Activated CD4-positive, alpha-beta T cell treated with anti-CD3 and anti-CD28 coated beads, Interleukin-2, amount 50 U/mL, for 4 hours (primary cell): ENCODE data around the gene BANF2.

Experiments
- DNase-seq, 2 experiments: peaks; one replicate each; pipeline ENCODE4 v3.0.0-alpha.2; 2020

Gene BANF2

DNA sequence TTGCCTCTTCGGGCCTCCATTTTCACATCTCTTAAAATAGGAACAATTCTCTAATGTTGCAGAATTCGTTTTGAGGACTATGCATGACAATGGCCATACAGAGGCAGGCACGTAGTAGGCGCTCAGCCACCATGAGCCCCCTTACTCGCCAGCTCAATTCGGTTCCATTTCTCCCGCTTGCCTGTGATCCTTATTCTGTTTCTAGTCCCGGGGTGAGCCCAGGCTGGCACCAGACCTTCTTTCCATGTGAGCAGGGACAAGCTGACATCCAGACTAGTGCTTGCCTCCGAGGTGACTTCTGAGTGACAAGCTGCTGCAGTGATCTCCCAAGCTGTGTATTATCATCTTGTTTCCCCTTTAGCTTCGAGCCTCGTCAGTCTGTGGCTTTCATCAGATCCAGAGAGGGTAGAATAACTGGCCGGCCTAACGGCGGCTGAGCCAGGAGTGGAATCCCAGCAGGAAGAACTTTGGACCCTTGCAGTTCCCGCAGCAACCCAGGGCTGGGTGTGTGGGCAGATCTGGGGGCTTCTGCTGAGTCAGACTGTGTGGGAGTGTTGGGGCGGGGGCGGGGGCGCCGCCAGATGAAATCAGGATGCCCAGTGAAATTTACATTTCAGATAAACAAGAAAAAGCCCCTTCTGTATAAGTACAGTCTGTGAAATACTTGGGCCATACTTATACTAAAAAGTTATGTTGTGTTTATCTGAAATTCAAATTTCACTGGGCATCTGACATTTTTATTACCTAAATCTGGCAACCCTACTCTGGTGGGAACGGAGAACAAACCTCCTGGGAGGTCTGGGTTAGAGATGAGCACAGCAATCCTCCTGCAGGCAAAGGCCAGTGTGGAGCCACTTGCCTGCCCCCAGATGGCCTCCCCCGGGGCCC is 10.9 kb downstream of the BANF2 start:
- no peak for DNase-seq

DNA sequence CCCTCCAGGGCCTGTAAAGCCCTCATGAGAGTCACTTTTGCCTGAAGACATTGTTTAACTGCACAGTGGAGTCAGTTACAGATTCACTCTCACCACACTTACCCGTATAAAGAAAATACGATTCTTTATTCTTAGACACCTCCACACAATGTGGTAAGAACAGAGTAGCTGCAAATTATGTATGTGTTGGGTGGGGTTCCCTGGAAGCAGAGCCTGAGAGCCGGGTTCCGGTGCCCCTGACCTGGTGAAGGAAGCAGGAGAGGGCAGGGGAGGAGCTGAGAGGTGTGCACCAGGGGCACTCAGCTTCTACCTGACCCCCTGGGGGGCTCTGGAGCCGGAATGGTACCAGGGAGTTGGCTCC is 11.5 kb downstream of the BANF2 start:
- no peak for DNase-seq

DNA sequence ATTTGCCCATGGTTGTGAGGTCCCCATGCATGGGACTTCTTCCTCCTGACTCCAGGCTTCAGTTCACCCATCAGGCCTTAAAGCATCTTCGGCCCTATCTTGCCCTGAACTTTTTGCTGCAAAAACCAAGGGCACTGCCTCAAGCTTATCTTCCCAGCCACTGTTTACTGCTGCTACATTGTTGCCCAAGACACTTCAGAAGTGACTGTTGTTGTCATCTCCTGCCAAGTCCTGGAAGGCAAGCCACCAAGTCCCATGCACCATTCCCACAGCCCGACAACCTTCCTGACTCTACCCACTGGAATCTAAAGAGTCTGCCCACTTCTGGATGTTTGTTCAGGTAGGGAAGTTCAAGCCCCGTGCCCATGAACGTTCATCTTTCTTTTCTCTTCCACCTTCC is 12.4 kb downstream of the BANF2 start:
- no peak for DNase-seq

DNA sequence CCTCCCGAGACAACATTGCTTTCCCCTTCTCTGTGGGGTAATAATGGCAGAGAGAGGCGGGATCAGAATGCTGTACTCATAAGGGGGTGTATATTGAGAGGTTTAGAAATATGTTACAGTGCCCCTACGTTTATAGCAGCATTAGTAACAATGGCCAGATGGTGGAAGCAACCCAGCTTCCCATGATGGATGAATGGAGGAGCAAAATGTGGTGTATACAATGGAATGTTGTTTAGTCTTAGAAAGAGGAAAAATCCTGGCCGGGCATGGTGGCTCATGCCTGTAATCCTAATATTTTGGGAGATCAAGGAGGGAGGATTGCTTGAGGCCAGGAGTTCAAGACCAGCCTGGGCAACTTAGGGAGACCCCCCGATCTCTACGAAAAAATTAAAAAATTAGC is 12.9 kb downstream of the BANF2 start:
- DNase-seq = no peak

DNA sequence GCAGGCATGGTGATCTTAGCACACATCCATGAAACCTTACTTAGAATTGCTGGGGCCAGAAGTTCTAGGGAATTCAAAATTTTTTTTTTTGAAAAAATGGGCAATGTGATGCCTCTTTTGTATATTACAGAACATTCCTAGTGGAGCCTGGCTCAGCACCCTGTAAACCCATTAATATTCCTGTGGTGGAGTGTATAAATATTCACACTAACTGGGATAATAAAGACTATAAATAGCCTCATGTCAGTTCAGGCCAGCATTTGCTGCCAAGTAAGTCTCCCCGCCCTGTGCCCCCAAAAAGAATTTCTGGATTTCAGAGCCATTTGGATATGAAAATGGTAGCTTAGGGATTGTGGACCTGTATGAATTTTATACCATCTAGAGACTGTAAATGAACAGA is 14.8 kb downstream of the BANF2 start:
- DNase-seq = no peak

DNA sequence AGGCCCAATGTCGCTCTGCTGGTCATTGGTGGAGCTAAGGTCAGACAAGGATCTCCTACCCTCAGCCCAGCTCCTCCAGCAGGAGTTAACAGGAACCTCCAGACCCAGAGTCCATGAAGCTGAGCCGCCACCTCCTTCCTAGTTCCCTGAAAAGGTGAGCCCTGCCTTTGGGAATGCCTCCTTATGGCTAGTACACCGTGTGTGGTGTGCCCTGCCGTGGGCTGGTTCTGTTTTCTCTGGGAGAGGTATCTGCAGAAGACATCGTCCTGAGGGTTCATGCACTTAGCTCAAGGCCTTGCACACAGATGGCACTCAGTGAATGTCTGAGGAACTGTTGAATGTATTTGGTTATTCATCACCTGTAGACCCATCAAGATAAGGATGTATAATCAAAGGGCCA is 15.3 kb downstream of the BANF2 start:
- no peak for DNase-seq

DNA sequence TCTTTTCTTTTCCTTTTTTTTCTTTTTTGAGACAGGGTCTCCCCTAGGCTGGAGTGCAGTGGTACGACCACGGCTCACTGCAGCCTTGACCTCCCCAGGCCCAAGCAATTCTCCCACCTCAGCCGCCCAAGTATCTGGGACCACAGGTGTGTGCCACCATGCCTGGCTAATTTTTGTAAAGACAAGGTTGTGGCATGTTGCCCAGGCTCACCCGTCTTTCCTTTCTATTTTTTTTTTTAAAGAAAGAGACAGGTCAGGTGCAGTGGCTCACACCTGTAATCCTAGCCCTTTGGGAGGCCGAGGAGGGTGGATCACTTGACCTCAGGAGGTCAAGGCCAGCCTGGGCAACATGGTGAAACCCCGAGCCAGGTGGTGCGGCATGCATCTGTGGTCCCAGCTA is 16.6 kb downstream of the BANF2 start:
- DNase-seq = no peak

DNA sequence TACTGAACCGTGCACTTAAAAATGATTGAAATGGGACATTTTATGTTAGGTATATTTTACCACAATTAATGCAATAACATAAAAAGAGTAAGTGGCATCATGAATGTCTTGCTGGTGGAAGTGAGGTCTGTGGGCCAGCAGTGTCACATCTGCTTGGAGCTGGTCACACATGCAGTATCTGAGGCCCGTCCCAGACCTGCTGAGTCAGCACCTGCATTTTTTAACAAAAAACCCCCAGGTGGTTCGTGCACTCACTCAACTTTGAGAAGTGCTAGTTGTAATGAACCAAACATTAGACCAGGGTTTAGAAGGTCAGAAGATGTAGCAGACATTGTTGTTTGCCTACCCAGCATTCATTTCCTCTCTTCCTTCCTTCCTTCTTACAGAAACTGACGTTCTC is 21.0 kb downstream of the BANF2 start:
- DNase-seq = no peak

DNA sequence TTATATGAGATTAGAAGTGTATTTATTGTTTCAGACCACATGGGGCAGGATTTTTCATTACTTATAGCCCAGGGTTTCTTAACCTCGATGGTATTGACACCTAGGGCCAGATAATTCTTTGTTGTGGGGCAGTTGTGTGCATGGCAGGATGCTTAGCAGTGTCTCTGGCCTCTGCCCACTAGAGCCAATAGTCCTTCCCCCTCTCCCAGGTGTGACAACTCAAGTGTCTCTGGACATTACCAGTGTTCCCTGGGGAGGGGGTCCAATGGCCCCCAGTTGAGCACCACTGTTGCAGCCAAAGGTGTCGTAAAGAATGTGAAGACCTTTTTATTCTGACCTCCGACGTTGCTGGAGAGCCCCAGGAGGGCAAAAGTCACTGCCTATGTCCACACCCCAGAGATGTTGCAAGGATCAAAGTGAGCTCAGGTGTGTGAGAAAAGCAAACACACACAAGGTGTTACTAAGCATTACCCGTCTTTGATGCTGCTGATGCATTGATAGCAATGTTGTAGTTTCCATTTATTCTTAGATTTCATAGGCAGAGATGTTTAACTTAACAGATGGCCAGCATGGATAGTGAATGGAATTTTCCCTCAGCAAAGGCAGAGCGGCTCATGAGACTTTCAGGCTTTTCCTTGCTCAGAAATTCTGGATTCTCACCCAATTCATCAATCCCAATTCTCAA is 22.2 kb downstream of the BANF2 start:
- no peak for DNase-seq

DNA sequence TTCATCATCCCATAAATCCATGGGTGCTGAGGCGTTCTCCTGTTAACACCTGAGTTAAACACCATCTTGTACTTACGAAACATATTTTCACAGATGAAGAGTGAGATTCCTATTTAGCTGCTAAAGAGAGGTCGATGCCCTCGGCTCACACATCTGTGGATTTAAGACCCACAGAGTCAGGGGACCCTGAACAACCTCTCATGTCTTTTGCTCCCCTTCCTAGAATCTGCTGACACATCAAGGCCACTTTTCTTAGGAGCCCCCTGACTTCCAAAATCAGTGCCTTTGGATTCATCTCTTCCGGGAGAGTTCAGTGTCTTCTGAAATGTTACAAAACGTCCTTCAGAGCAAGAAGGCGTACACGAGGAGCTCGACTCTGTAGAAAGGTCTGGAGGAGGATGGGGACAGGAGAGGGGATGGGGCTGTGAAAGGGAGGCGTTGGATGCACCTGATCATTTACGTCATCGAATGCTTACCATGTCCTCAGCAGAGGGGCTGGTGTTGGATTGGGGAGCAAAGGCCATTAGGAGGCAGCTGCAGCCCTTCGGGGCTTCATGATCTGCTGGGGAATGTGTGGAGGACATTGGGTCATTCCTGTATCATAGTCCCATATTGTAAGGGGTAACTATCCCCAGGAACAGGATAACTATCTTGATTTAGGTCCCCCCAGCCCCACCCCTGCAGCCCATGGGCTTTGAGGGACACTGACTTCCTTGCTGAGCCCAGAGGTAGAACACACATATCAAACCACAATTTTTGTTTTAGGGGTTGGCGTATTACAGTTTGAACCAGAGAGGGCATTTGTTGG is 22.9 kb downstream of the BANF2 start:
- no peak for DNase-seq

DNA sequence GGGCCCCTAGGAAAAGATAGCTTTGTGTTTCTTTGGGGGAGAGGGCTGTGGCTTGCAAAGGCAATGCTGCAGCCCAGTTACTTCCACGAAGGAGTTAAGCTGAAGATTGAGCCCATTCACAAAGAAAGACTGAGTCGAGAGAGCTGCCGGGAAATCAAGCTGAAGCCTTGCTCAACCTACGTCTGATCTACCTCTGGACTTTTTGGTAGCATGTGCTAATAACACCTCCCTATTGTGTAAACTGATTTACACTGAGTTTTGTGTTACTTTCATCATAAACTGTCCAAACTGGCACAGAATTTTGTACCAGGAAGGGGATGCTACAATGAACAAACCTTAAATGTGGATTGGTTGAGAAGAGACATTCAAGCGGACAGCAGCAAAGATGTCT is 23.5 kb downstream of the BANF2 start:
- DNase-seq = no peak

DNA sequence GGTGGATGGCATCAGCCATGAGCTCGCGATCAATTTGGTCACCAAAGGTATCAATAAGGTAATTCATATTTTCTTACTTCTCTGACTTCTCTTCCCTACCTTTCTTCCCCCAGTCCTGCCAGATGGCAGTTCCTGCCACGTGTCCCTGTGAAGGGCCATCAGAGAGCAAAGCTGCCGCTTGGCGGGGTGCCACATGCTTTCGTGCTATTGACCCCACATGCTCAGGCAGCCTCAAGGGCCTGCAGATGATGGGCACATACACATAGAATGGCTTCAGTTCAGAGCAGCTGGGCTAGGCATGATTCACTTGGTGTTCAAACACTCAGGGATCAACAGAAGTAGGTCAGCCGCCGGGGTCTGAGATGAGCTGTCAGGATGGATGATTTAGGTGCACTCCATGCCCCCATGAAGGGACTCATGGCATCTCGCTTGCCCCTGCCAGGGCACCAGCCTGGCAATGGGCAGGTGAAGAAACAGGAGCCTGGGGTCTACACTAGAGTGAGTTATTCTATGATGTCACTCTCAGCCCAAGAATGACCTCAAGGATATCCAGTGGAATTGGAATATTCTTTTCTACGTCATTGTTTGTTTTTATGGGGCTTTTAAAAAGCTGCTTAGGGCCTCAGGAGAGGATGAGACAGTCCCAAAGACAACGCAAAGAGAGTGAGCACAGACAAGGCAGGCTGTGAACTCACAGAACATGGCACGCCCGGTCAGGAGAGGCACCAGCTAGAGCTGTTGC is 25.5 kb downstream of the BANF2 start:
- no peak for DNase-seq

DNA sequence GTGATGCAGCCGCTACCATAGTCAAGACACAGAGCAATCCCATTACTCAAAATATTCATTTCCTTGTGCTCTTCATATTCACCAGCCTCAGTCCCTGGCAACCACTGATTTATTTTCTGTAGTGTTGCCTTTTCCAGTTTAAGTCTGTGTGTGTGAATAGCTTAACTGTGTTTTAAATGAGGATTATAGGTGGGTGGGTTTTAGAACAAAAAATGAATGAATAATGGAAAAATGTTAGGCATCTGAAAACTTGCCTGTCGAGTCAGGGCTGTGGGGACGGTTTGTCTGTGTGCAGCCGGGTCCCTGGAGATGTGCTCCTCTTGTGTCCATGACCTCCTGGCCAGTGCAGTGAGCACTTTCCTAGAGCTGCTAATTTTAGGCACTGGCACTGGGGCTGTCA is 27.1 kb downstream of the BANF2 start:
- no peak for DNase-seq

DNA sequence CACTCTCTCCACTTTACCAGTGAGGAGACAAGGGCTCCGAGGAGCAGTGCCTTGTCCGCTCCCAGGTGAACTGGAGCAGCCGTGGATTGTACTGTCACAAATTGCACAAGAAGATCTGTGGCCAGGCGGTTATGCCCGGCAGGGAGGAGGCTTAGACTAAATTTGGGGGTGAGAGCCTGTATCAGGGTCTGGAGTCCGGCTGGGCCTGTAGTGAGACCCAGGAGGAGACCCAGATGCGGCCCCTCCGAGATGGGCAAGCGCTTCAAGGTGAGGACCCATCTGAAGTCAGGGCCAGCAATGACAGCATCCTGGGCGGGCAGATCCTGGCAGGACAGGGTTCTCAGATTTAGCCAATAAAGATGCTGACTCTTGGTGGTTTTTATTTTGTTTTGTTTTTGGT is 27.6 kb downstream of the BANF2 start:
- DNase-seq = no peak

DNA sequence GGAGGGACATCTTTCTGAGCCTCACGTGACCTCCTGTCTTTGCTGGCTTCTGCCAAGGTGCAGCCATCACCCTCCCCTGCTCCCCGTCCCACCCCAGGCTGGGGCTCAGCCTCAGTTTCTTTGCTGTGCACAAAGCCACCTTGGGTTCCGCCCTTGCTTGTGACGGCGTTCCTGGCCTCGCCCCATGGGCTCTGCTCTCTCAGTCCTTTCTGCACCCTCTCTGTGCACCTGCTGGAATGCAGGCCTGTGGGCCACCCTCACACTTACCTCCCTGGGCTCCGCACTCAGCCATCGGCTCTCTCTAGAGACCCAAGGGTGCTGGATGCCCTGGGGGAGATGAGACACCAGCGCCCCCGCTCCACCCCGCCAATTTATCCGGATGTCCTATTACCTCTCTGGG is 28.3 kb downstream of the BANF2 start:
- no peak for DNase-seq

DNA sequence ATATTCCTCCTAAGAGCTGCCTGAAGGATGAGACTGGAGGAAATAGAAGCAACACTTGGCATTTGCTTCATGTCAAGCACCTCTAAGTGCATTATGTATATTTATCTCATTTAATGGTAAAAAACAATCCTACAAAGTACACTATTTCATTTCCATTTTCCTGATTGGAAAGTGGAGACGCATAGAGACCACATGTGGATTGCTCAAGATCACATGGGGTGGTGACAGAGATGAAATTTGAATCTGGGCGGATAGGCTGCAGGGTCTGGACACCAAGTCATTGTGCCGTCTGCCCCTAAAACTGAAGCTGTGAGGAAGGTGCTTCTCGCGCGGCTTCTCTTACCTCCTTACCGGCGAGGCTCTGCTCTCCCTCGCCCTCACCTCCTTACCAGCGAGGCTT is 30.3 kb downstream of the BANF2 start:
- DNase-seq = no peak

DNA sequence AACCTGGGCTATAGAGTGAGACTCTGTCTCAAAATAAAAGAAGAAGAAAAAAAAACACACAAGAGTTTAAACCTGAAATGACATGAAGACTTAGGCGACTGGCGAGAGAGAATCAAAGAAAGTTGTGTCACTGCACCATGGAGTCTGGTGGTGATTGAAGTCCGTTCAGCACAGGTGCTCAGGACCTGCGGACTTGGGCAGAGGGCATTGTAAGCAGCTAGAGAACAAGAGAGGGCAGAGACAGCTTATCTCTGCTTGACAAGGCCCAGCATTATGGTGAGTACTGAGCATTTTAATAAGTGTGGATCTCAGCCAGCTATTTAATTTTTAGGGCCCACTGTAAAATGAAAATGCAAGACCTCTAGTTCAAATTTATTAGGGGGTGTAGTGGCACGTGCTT is 31.5 kb downstream of the BANF2 start:
- no peak for DNase-seq

DNA sequence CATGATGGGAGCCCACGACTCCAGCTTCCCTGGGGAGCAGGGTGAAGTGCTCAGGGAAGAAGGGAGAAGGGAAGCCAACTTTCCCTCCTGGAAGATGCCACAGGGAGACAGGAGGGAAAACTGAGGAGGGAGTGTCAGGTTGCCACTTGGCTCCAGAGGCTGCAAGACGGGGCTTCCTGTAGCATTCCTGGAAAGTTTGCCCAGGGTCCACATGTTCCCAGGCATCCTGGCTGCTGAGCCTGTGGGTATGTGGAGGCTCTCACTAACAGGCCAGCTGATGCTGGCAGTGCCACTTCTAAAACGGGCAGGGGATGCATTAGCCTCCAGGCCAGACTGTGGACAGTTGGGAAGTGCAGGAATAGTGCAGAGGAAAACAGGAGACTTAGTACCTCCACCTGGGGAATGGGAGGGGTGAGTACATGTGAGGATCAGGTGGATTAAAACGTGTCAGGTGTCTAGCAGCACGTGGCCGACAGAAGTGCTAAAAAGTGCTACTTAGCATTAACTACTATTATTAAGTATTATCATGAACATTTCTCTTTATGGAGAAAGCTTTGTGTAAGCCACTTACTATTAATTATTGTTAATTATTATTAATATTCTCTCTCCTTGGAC is 33.2 kb downstream of the BANF2 start:
- DNase-seq = no peak

DNA sequence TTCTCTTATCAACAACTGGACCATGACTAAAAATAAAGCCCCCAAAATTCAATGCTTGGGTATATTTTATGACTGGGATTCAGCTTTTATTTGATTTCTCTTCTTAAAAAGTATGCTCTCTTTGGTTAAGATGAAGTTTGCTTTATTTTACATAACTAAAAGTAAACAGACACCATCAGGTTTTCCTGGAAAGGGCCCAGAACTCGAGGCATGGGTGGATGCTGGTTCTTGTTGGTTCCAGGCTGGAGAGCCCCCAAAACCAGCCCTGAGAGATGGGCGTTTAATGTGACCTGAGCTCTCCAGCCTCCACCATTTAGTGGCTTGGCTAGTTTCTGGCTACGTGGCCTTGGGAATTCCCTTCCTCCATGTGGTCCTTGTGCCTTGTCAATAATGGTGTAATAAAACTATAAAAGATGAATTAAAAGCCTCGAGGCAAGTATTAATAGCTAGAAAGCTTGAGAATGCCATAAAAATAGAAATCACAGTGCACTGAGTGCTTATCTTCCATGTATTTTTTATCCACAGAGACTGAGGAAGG is 34.1 kb downstream of the BANF2 start:
- no peak for DNase-seq

DNA sequence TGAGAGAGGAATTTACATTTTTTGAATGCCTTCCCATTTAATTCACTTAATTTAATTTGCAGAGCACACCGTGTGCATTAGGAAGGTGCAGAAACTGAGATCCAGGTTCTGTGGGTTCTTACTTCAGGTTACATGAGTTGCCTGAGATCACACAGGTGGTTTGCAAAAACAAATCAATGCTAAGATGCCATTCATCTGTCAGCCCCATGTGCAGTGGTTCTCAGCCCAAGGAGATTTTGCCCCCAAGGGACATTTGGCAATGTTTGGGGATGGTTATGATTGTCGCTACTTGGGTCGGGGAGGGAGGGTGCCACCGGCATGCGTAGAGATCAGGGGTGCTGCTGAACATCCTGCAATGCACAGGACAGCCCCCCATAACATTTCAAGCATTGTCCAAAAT is 34.6 kb downstream of the BANF2 start:
- no peak for DNase-seq

DNA sequence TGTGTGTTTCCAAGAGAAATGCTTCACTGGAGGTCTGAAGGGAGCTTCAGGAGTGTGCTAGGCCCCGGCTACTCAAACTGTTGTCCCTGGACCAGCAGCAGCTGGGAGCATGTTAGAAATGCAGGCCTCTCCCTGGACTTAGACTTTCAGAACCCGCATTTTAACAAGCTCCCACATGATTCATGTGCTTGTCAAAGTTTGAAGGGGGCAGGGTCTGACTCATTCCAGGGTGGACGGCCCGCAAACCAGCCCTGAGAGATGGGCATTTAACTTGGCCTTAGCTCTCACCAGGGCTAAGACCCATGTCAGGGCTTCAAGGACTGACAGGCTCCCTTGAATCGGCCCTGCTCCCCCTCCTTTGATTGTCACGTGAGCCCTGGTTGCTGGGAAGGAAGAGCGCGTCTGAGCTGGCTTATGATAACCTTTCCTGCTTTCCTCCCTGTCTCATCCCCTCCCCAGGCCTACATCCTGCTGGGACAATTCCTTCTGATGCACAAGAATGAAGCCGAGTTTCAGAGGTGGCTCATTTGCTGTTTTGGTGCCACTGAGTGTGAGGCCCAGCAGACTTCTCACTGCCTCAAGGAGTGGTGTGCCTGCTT is 35.5 kb downstream of the BANF2 start:
- no peak for DNase-seq
